NCI-H748 treated with DMSO at 0.1 percent for 48 hours (cell line): ENCODE results near the gene RNF168.
"Not testable (repeated sequence)": the region's sequence is repeated elsewhere in the genome, so short reads cannot be mapped to it uniquely, and the experiment has no call there.

Experiments used
- DNase-seq: peaks from one replicate; lab custom pipeline; 2025; lab: John Stamatoyannopoulos, UW

RNF168 gene

GRCh38 chr3:196514913-196515621, 11.5 kb upstream of the RNF168 start, which contains the start of gene SMCO1:
SMCO1 (minus strand) TSS chr3:196515346; CDS start chr3:196515209, 137 bp downstream.
- no peak for DNase-seq

GRCh38 chr3:196514350-196514716, 10.8 kb upstream of the RNF168 start:
- no peak for DNase-seq

GRCh38 chr3:196513697-196514349, 10.3 kb upstream of the RNF168 start:
- DNase-seq: no peak

DNA sequence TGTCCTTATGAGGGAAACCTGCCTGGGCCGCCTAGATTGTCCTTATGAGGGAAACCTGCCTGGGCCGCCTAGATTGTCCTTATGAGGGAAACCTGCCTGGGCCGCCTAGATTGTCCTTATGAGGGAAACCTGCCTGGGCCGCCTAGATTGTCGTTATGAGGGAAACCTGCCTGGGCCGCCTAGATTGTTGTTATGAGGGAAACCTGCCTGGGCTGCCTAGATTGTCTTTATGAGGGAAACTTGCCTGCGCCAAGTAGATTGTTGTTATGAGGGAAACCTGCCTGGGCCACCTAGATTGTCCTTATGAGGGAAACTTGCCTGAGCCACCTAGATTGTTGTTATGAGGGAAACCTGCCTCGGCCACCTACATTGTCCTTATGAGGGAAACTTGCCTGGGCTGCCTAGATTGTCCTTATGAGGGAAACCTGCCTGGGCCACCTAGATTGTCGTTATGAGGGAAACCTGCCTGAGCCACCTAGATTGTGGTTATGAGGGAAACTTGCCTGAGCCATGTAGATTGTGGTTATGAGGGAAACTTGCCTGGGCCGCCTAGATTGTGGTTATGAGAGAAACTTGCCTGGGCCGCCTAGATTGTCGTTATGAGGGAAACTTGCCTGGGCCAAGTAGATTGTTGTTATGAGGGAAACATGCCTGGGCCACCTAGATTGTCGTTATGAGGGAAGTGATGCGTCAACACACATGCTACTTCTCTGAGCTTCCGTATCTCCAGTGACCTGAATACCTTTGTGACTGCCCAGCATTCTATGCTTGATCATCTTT, 8.3 kb upstream of the RNF168 start:
- not testable (repeated sequence) for DNase-seq

GRCh38 chr3:196511108-196511507, 7.5 kb upstream of the RNF168 start:
- DNase-seq: not testable (repeated sequence)

- no peak for DNase-seq
These were observed 3.1 kb upstream of the RNF168 start for GRCh38 chr3:196506687-196507086.

GRCh38 chr3:196504556-196504955, 988 bp upstream of the RNF168 start:
- no peak for DNase-seq

- not testable (repeated sequence) for DNase-seq
These were observed 470 bp upstream of the RNF168 start for GRCh38 chr3:196504077-196504398.

DNA sequence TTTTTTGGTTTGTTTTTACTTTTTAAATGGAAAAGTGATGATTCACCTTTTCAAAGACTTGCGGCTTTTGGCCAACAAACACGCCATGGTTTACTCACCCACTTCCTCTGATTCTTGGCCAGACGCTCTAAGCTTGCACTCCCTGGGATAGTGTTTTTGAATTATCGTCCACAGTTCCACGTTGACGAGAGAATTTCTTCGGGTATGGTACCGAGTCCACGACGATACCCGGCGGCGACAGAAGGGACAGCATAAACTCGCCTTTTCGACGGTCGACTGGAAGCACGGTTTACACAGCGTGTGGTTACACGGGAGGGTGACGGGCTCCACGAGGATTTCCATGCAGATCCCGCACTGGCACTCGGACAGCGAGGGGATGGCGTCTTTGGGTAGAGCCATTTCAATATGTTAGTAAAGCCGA, 783 bp downstream of the RNF168 start:
- DNase-seq: no peak

DNA sequence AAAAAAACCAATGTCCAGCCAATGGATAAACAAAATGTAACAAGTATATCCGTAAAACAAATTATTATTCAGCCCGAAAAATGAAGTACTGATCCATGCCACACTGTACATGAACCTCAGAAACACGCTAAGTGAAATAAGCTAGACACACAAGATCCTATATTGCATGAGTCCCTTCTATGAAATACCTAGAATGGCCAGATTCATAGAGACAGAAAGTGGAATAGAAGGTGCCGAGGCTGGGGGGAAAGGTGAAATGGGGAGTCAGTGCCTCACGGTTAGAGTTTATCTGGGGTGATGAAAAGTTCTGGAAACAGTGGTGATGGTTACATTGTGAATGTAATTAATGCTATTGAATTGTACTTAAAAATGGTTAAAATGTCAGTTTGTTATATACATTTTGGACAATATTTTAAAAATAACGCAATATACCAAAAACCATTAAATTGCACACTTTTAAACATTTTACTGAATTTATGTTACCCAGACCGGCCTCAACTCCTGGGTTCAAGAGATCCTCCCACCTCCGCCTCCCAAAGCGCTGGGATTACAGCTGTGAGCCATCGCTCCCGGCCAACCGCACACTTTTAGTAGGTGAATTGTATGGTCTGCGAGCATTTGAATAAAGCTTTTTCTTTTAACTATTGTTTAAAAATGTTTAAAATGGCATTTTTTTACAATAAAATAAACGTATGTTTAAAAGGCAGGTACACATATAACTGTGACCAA, 2.1 kb downstream of the RNF168 start:
- DNase-seq: no peak

DNA sequence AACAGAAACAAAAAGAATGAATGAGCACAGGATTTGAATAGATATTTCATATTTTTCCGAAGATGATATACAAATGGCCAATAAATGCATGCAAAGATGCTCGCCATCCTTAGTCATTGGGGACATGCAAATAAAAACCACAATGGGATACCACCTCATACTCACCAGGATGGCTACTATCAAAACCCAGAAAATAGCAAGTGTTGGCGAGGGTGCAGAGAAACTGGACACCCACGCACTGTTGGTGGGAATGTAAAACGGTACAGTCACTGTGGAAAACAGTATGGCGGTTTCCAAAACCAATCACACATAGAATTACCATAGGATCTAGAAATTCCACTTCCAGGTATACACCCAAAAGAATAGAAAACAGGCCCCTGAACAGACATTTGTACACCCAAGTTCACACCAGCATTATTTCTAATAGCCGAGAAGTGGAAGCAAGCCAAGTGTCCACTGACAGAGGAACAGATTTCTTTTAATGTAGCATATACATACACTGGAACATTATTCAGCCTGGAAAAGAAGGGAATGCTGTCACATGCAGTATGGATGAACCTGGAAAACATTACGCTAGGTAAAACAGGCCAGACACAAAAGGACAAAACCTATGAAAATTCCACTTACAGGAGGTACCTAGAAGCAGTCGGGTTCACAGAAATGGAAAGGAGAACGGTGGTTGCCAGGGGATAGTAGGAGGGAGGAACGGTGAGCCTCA, 3.6 kb downstream of the RNF168 start:
- DNase-seq: no peak

GRCh38 chr3:196499061-196499460, 4.5 kb downstream of the RNF168 start:
- DNase-seq: no peak

DNA sequence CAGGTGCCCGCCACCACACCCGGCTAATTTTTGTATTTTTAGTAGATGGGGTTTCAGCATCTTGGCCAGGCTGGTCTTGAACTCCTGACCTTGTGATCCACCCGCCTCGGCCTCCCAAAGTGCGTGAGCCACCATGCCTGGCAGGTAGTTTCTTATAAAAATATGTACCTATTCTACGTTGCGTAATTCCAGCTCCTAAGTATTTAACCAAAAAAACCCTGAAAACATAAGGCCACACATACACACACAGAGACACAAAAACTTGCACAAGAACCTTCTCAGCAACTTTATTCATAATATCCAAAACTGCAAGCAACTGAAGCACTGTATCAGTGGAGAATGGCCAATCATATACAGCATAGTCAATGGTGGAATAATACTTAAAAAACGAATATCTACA, 5.3 kb downstream of the RNF168 start:
- DNase-seq: no peak

DNA sequence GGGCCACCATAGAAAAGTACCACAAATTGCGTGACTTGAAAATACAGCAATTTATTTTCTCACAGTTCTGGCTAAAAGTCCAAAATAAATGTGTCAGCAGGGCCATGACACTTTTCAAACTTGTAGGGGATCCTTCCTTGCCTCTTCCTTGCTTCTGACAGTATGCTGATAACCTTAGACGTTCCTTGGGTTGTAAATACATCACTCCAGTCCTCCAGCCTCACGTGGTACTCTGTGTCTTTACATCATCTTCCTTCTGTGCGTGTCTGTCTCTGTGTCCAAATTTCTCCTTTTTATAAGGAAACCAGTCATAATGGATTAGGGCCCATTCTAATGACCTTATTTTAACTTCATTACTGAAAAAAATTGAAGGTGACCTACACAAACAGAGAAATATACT, 7.4 kb downstream of the RNF168 start:
- DNase-seq: no peak

GRCh38 chr3:196493292-196493691, 10.3 kb downstream of the RNF168 start:
- no peak for DNase-seq

DNA sequence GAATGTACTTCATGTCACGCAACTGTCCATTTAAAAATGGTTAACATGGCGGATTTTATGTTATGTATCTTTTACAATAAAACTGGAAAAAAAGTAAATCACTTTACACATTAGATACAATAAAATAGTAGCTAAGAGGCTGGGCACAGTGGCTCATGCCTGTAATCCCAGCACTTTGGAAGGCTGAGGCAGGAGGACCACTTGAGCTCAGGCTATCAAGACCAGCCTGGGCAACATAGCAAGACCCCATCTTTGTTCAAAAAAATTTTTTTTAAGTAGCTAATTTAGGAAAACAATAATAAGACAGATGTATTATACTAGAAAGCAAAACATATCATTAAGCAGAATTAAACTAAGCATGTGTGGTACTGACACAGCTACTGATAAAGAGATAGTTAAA, 11.5 kb downstream of the RNF168 start:
- no peak for DNase-seq

DNA sequence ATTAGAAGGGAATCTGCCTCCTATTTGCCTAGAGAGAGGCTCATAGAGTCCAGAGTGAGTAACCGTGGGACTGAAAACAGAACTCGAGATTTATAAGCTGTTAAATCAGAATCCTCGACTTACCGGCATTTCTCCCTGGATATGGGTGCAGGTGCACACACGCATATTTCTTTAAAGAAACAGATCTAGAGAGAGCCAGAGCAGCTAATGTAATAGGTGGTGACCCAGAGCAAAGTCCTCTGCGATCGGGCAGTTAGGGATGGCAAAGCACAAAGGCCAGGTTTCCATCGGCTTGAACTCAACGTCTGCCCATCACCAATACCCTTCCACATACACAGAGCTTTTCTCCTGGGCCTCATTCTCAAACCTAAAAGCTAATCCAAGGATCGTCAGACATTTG, 13.8 kb downstream of the RNF168 start:
- DNase-seq: no peak

DNA sequence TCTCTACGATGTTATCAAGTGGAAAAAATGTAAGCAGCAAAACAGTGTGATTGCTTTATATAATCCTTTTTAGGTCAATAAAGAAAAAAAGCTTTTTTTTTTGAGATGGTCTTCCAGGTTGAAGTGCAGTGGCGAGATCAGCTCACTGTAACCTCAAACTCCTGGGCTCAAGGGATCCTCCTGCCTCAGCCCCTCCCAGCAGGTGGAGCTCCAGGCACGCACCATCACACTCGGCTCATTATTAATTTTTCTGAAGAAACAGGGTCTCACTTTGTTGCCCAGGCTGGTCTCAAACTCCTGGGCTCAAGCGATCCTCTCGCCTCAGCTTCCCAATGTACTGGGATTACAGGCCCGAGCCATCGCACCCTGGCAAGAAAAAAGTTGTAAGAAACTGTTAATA, 17.3 kb downstream of the RNF168 start:
- DNase-seq: no peak

GRCh38 chr3:196477678-196478077, 25.9 kb downstream of the RNF168 start:
- DNase-seq: no peak

GRCh38 chr3:196472286-196472685, 31.3 kb downstream of the RNF168 start:
- DNase-seq: no peak

GRCh38 chr3:196471551-196471950, 32.0 kb downstream of the RNF168 start:
- no peak for DNase-seq

- not testable (repeated sequence) for DNase-seq
These were observed 33.4 kb downstream of the RNF168 start for GRCh38 chr3:196470182-196470581.
